Stimulated activated CD4-positive, alpha-beta T cell treated with anti-CD3 and anti-CD28 coated beads, Interleukin-4, amount 100 ng/mL, for 24 hours (primary cell): ENCODE data around the gene ERCC2.
A peak's percentile ranks its signal among the peaks of the same experiment; 100 is the strongest.
"Not testable (repeated sequence)": the region's sequence is repeated elsewhere in the genome, so short reads cannot be mapped to it uniquely, and the experiment has no call there.

ENCODE experiments used
- DNase-seq: peaks from one replicate; pipeline ENCODE4 v3.0.0-alpha.2; 2020

Gene ERCC2

DNA sequence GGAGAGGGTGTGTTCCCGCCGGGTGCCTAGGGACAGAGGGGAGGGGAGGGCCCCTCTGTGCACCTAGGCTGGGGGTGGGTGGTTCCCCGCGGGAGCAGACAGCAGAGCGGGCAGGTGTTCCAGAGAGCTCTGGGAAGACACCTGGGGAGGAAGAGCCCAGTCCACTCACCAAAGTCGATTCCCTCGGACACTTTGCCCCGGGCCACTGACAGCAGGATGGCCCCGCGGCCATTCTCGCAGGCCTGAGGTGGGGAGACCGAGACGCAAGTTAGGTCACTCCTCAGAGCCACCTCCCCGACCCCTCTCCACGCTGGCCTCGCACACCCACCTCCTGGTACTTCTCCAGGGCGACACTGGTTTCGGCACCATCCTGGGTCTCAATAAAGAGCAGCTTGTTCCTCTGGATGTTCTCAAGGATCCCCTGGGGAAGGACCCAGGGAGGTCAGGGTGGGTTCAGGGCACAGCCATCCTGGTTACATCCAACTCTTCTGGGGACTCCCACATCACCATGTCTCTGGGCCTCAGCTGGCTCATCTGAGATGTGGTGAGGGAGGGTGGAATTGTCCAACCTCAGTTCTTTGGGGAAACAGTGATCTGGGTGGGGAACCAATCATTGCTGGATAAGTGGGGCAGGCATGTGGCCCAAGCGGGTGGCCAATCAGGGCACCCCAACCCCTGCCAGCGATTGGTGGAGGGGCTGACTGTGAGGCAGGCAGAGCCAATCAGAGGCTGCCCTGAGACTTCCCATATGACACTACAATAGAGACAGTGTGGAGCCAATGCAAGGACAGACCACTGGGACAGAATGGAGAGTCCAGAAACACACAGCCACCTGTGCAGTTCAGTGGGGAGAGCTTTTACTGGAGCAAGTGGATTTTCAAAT is 17.2 kb downstream of the ERCC2 start:
- no peak for DNase-seq

GRCh38 chr19:45352471-45352870 is 17.9 kb downstream of the ERCC2 start:
- no peak for DNase-seq

GRCh38 chr19:45352062-45352461 is 18.3 kb downstream of the ERCC2 start:
- no peak for DNase-seq

DNA sequence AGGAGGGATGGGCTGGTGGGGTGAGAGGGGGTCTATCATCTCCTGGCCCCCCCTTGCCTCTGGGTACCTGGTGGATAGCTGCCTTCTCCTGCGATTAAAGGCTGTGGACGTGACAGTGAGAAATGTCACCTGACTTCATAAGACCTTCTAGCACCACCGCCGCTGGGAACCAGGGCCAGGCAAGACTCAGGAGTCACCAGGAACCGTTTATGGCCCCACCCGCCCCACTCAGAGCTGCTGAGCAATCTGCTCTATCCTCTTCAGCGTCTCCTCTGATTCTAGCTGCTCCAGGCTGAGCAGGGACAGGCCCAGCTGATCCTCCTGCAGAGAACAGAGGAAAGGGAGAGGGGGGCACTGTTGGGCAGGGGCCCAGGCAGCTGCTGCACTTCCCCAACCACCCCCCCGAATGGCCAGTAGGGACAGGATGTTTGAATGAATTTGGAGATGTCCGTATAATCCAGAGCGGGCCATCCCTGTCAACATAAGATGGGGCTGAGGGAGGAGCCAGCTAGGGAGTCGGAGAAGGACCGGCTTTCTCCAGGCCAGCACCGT is 18.9 kb downstream of the ERCC2 start:
- no peak for DNase-seq

DNA sequence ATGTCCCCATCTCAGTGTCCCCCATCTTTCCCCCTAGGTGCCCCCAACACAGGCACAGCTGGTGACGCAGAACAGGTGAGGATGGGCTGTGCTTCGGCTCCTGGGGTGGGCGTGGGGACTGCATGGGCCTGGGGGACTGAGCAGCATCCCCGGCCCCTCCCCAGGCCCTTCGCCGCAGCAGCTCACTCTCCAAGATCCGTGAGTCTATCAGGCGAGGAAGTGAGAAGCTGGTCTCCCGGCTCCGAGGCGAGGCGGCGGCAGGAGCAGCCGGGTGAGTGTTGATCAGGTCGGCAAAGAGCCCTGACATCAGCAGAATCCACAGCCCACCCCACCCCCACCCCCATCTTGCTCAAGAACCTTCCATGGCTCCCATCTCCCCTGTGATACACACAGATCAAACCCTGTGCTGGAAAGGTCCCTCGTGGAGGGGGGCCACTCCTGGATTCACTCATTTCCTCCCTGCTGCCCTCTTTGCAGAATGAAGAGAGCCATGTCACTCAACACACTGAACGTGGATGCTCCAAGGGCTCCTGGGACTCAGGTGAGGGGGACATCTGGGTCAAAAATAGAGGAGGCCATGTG is 19.8 kb downstream of the ERCC2 start:
- DNase-seq = no peak

DNA sequence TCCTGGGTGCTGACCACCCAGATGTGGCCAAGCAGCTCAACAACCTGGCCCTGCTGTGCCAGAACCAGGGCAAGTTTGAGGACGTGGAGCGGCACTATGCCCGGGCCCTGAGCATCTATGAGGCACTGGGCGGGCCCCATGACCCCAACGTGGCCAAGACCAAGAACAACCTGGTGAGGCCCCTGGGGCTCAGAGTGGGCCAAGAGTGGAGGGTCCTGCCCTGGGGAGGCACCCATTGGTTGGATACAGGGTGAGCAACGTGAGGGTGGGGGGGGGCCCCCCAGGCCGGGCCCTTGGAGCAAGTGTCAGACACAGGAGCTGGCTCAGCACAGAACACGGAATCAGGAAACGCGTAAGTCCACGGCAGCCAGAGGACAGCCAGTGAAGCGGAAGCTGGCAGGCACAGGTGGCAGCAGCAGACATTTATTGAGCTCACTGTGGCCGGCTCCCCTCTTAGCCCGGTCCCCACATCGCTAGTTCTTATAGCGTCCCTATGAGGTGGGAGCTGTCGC is 20.9 kb downstream of the ERCC2 start:
- DNase-seq = no peak

- no peak for DNase-seq
Measured at GRCh38 chr19:45349126-45349415, 21.3 kb downstream of the ERCC2 start.

GRCh38 chr19:45348367-45349125 is 21.8 kb downstream of the ERCC2 start:
- no peak for DNase-seq

GRCh38 chr19:45347570-45348366 is 22.6 kb downstream of the ERCC2 start:
- no peak for DNase-seq

GRCh38 chr19:45346449-45346848 is 23.9 kb downstream of the ERCC2 start:
- DNase-seq = no peak

GRCh38 chr19:45345506-45345860 is 24.9 kb downstream of the ERCC2 start:
- DNase-seq = no peak

DNA sequence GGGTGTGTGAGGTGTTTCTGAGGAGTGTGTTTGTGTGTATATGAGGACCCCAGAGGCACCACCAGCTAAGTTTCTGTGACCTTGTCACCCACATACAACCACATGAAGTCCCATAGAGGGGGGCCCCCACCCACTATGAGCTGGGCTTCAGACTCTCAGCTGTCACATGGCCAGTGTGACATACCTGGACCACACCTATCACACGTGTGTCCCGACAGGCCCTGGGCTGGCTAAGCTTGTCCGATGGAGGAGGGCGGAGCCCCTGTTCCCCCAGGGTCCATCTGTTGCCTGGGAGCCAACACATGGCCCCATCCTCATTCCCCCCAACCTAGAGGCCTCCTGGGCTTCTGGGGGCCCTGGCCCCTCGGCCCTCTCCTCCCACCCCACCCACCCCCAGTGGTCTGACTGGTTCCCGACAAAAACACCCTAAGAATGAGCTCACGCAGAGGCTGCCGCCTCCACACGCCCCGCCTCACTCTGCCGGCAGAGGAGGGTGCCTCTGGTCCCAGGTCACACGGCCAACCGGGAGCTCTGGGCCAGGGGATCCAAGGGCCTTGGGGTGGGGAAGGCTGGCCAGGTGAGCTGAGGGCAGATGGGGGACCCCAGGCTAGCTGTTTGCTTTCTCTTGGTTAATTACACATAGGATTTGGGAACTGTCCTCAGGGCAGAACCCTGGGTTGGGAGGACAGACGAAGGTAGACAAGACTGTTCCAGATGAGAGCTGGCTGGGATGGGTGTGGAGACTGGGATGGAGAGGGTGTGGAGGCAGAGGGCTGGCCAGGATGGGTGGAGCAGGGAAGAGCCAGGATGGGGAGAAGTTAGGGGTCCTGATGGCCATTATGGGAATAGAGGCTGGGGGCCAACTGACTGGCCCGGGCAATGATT is 25.5 kb downstream of the ERCC2 start:
- DNase-seq = no peak

GRCh38 chr19:45342911-45343310 is 27.5 kb downstream of the ERCC2 start:
- no peak for DNase-seq

DNA sequence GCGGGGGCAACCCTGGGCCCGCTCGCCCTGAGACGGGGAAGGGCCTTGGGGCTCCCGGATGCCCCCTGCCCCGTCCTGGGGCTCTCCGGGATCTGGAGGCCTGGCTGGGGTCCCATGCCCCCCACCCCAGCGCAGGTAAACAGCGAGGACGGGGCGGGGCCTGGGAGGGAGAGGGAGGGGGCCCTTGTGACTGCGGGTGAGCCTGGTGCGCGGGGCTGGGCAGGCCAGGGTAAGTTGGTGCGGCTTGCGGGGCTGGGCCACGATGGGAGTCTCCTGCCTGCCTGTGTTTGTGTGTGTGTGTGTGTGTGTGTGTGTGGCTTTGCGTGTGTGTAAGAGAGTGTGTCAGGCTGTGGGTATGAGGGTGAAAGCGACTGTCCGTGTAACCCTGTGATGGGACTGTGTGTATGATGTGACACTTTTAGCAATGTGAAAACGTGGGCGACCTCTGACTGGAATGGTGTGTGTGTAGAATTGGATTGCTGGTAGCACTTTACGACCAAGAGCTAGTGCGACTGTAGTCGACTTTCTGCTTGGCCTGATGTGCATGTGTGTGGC is 29.4 kb downstream of the ERCC2 start:
- DNase-seq = no peak

DNA sequence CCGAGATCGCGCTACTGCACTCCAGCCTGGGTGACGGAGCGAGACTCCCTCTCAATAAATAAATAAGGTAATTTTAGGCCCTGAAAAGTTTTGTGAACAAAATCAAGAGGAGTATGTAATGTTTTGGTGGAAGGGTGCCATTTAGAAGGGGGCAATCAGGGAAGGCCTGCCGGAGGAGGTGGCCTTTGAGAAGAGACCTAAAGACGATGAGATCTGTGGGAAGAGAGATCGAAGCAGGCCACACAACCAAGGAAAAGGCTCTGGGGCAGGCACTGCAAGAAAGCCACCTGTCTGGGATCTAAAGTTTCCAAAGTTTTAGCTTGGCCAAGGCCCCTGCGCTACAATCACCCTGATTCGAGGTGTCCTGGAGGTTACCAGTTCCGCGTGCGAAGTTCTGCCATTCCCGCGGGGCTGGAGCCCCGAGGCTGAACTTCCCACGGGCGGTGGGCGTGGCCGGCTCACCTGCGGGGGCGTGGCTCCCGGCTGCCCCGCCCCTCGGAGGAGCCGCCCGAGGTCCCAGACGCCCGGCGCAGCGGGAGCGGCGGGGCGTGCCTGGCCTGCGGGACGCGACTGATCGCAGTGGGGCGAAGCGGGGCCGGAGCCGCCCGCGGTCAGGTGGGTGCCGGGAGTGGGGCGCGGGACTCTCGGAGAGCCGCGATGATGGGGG is 30.0 kb downstream of the ERCC2 start, which contains the start of gene KLC3:
Gene KLC3, plus strand, starts transcription at position 519 of the 667 bp plus-strand sequence. CDS start 4,792 bp downstream, outside the sequence.
- peak; percentile 21 for DNase-seq

DNA sequence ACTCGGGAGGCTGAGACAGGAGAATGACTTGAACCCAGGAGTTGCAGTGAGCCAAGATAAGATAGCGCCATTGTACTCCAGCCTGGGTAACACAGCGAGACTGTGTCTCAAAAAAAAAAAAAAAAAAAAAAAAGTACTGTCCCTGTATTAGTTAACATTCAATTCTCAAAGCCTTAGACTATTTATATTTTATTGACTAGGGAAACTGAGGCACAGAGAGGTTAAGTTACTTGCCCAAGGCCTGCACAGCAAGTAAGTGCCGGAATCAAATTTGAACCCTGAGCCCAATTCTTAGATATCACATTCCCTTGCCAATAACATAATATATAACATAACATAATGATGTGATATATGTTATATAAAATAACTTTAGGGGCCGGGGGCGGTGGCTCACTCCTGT is 30.7 kb downstream of the ERCC2 start:
- DNase-seq = no peak

DNA sequence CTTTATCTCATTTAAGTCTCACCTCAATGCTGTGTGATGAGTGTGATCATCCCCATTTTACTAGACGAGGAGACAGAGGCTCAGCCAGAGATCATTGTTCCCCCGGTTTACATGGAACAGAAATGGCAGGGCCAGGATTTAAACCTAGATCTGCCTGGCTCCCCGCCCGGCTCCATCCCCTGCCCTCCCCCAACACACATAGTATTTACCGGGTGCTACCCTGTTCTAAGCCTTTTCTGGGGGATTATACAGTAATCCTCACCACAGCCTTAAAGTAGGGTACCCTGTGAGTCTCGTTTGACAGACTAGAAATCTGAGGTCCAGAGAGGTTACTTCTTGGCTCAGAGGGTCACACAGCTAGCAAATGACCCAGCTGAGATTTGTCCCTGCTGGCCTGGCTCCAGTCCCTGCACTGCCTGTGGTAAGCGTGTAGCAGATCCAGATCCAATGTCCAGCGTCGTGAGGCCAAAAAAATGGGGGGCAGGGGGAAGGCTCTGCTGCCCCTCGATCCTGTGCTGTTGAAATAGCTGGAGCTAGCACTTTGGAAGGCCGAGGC is 33.6 kb downstream of the ERCC2 start:
- no peak for DNase-seq

GRCh38 chr19:45334881-45335280 is 35.5 kb downstream of the ERCC2 start:
- DNase-seq = not testable (repeated sequence)

DNA sequence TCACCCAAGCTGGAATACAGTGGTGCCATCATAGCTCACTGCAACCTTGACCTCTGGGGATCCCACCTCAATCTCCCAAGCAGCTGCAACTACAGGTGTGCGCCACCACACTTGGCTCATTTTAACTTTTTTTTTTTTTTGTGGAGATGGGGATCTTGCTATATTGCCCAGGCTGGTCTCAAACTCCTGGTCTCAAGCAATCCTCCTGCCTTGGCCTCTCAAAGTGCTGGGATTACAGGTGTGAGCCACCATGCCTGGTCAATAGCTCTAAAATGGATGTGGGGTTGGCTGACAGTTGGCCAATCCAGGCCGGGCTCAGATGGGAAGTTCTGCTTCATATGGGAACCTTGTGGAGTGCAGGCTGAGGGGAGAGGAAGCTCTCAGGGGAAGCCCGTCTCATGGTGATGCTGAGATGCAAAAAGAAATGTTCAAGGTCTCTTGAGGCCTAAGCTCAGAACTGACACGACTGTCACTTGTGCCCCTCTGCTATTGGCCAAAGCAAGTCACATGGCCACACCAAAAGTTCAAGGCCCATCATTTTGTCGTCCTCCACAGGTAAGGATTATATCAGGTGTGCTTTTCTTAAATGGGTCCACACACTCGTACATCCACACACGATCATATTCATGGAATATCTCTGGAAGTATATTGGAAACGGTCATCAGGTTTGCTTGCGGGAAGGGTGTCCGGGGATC is 36.6 kb downstream of the ERCC2 start:
- no peak for DNase-seq

- DNase-seq = no peak
Measured at GRCh38 chr19:45331411-45331810, 39.0 kb downstream of the ERCC2 start.
